Stimulated activated CD8-positive, alpha-beta memory T cell treated with anti-CD3 and anti-CD28 coated beads, Interleukin-2, amount 100 ng/mL, for 1 hour (primary cell): ENCODE measurements around the gene ELAVL1.

ENCODE experiments used
- DNase-seq, 2 donors: peaks; one replicate each; pipeline ENCODE4 v3.0.0-alpha.2; 2020; ENCODE audit warnings: low read depth in 2 of 2

The ELAVL1 gene

GRCh38 chr19:7986321-7987113 is 18.9 kb downstream of the ELAVL1 start:
- no peak for DNase-seq

- no peak for DNase-seq
These were observed 19.9 kb downstream of the ELAVL1 start for GRCh38 chr19:7985481-7985911.

GRCh38 chr19:7983995-7984837 is 21.2 kb downstream of the ELAVL1 start:
- DNase-seq: no peak

GRCh38 chr19:7983286-7983950 is 22.0 kb downstream of the ELAVL1 start:
- no peak for DNase-seq

GRCh38 chr19:7982651-7983099 is 22.8 kb downstream of the ELAVL1 start:
- no peak for DNase-seq

GRCh38 chr19:7982103-7982502 is 23.3 kb downstream of the ELAVL1 start:
- DNase-seq: no peak

GRCh38 chr19:7981661-7982060 is 23.8 kb downstream of the ELAVL1 start:
- DNase-seq: no peak

GRCh38 chr19:7981199-7981598 is 24.2 kb downstream of the ELAVL1 start:
- DNase-seq: no peak

GRCh38 chr19:7980635-7981121 is 24.8 kb downstream of the ELAVL1 start:
- no peak for DNase-seq

GRCh38 chr19:7980168-7980567 is 25.3 kb downstream of the ELAVL1 start:
- no peak for DNase-seq

- no peak for DNase-seq
These were observed 25.9 kb downstream of the ELAVL1 start for GRCh38 chr19:7979559-7979958.

- no peak for DNase-seq
These were observed 26.4 kb downstream of the ELAVL1 start for GRCh38 chr19:7979011-7979410.

GRCh38 chr19:7978179-7978825 is 27.1 kb downstream of the ELAVL1 start:
- no peak for DNase-seq

GRCh38 chr19:7977723-7978040 is 27.8 kb downstream of the ELAVL1 start:
- DNase-seq: no peak

GRCh38 chr19:7977021-7977722 is 28.3 kb downstream of the ELAVL1 start:
- no peak for DNase-seq

- DNase-seq: no peak
These were observed 29.0 kb downstream of the ELAVL1 start for GRCh38 chr19:7976461-7976860.

GRCh38 chr19:7975037-7975436 is 30.4 kb downstream of the ELAVL1 start:
- DNase-seq: no peak

- DNase-seq: no peak
These were observed 31.6 kb downstream of the ELAVL1 start for GRCh38 chr19:7973883-7974282.

- DNase-seq: no peak
These were observed 33.6 kb downstream of the ELAVL1 start for GRCh38 chr19:7971553-7972520.
